NT2/D1 (cell line): ENCODE measurements around the gene WDR5.

Experiments used
- SUZ12 ChIP-seq: IDR thresholded peaks from 2 replicates; pipeline ENCODE4 v1.6.1; 2011; ENCODE audit not compliant: insufficient read length, insufficient read depth; ENCODE audit errors: extremely low read depth
- ZNF274 ChIP-seq: IDR thresholded peaks from 2 replicates; pipeline ENCODE4 v1.6.1; 2011; ENCODE audit warnings: mild to moderate bottlenecking, low read depth, low read length

GRCh38 chr9:134168757-134169550 lies 33.1 kb downstream of the WDR5 start:
- TF ChIP-seq SUZ12 (no peak), ZNF274 (no peak)
